Osteocyte (in vitro differentiated cells): ENCODE results near the gene SHISA4. TPM values are rescaled to one million over a fixed set of nuclear protein-coding genes. Genes with fewer than 3 reads are reported as not detected.
A peak's percentile ranks its signal among the peaks of the same experiment; 100 is the strongest.

Experiments used
- DNase-seq: peaks from one replicate; pipeline ENCODE4 v3.0.0; 2021; ENCODE audit warnings: mixed read lengths; ENCODE audit not compliant: unreplicated experiment; ENCODE audit errors: extremely low spot score
- H3K27ac Mint-ChIP-seq: one replicate; pipeline ENCODE4 v1.8.0; 2021; ENCODE audit warnings: mild to moderate bottlenecking, mixed read lengths; ENCODE audit not compliant: unreplicated experiment
- H3K27me3 Mint-ChIP-seq: one replicate; pipeline ENCODE4 v1.8.0; 2021; ENCODE audit warnings: mixed read lengths; ENCODE audit not compliant: unreplicated experiment
- H3K36me3 Mint-ChIP-seq: one replicate; pipeline ENCODE4 v1.8.0; 2021; ENCODE audit warnings: mixed read lengths; ENCODE audit not compliant: unreplicated experiment
- H3K4me1 Mint-ChIP-seq: one replicate; pipeline ENCODE4 v1.8.0; 2021; ENCODE audit warnings: mixed read lengths; ENCODE audit not compliant: unreplicated experiment
- H3K4me3 Mint-ChIP-seq: one replicate; pipeline ENCODE4 v1.8.0; 2021; ENCODE audit warnings: mild to moderate bottlenecking, moderate library complexity, mixed read lengths; ENCODE audit not compliant: unreplicated experiment
- H3K9me3 Mint-ChIP-seq: one replicate; pipeline ENCODE4 v1.8.0; 2021; ENCODE audit warnings: mixed read lengths; ENCODE audit not compliant: unreplicated experiment
- CTCF ChIP-seq: fragments of 200-600 bp; sonication (generic); IDR thresholded peaks from 2 replicates; pipeline ENCODE4 v1.5.0; 2021; ENCODE audit warnings: antibody characterized with exemption, mild to moderate bottlenecking, moderate library complexity
- total RNA-seq: library from RNA; stranded (reverse); gene quantifications from 2 replicates; pipeline ENCODE4 v1.2.1, GENCODE V29; 2021

The SHISA4 gene
- total RNA-seq, 1 donor from 2014 or later: 31.4 TPM

GRCh38 chr1:201930803-201931202, 42.1 kb downstream of the SHISA4 start:
- DNase-seq: no peak
- Mint-ChIP-seq H3K27me3 (no peaks in the 10 kb centered on the region), H3K27ac (no peak overlapping the region), H3K4me3 (no peak overlapping the region), H3K36me3 (peaks cover 2% of the 10 kb centered on the region), H3K9me3 (no peaks in the 10 kb centered on the region), H3K4me1 (peaks cover 27% of the 10 kb centered on the region)
- no peak for TF ChIP-seq CTCF

- H3K9me3 Mint-ChIP-seq: no peaks in the 10 kb centered on the region
- peaks cover 36% of the 10 kb centered on the region for H3K4me1 Mint-ChIP-seq
- peaks cover 4% of the 10 kb centered on the region for H3K36me3 Mint-ChIP-seq
- no peak for TF ChIP-seq CTCF
- no peak for DNase-seq
- H3K4me3 Mint-ChIP-seq: no peak overlapping the region
- peak overlapping the region; percentile 82 for H3K27ac Mint-ChIP-seq
- no peaks in the 10 kb centered on the region for H3K27me3 Mint-ChIP-seq
These were observed 45.2 kb downstream of the SHISA4 start for GRCh38 chr1:201933840-201934430.

GRCh38 chr1:201937624-201938213, 49.0 kb downstream of the SHISA4 start:
- TF ChIP-seq CTCF: no peak
- no peak for DNase-seq
- H3K9me3 Mint-ChIP-seq: no peaks in the 10 kb centered on the region
- no peaks in the 10 kb centered on the region for H3K27me3 Mint-ChIP-seq
- peaks cover 52% of the 10 kb centered on the region for H3K4me1 Mint-ChIP-seq
- H3K27ac Mint-ChIP-seq: peak overlapping the region; percentile 87
- H3K36me3 Mint-ChIP-seq: peaks cover 3% of the 10 kb centered on the region
- H3K4me3 Mint-ChIP-seq: no peak overlapping the region

- peak overlapping the region; percentile 87 for H3K27ac Mint-ChIP-seq
- no peaks in the 10 kb centered on the region for H3K27me3 Mint-ChIP-seq
- TF ChIP-seq CTCF: no peak
- DNase-seq: no peak
- H3K36me3 Mint-ChIP-seq: peaks cover 2% of the 10 kb centered on the region
- H3K9me3 Mint-ChIP-seq: no peaks in the 10 kb centered on the region
- no peak overlapping the region for H3K4me3 Mint-ChIP-seq
- H3K4me1 Mint-ChIP-seq: peaks cover 57% of the 10 kb centered on the region
These were observed 49.8 kb downstream of the SHISA4 start for GRCh38 chr1:201938440-201939035.

GRCh38 chr1:201939148-201939547, 50.5 kb downstream of the SHISA4 start:
- Mint-ChIP-seq H3K4me3 (no peak overlapping the region), H3K36me3 (peaks cover 2% of the 10 kb centered on the region), H3K4me1 (peaks cover 59% of the 10 kb centered on the region), H3K27me3 (no peaks in the 10 kb centered on the region), H3K27ac (peak overlapping the region; percentile 87), H3K9me3 (no peaks in the 10 kb centered on the region)
- no peak for TF ChIP-seq CTCF
- no peak for DNase-seq
